Body of pancreas (tissue), 4 donors: Measurements from ENCODE around the gene PRR12. TPM values are rescaled to one million over a fixed set of nuclear protein-coding genes. Genes with fewer than 3 reads are reported as not detected.

Source experiments
- ATAC-seq: fragments of 150-250 bp; one replicate; pipeline ENCODE4 v1.9.1; 2016
- DNase-seq, 4 donors: peaks; one replicate each; pipeline ENCODE4 v3.0.0-alpha.2; 2019
- H3K27ac ChIP-seq, 4 donors: fragments of 200-600 bp; sonication (generic); 1 replicate in 3 of 4; 2 replicates in 1 of 4; pipeline versions ENCODE4 v1.5.1 to v1.6.1; 2016 to 2019; ENCODE audit warnings: mild to moderate bottlenecking in 1 of 4, mixed read lengths in 1 of 4, moderate library complexity in 1 of 4
- H3K27me3 ChIP-seq, 2 donors: fragments of 200-600 bp; sonication (generic); one replicate each; pipeline ENCODE4 v1.6.0; 2016; ENCODE audit warnings: mild to moderate bottlenecking in 1 of 2
- H3K36me3 ChIP-seq, 2 donors: fragments of 200-600 bp; sonication (generic); replicated peaks in 1 of 2; 2 replicates each; pipeline ENCODE4 v1.5.1; 2016; ENCODE audit warnings: low read depth in 2 of 2; ENCODE audit not compliant: insufficient read depth in 1 of 2
- H3K4me1 ChIP-seq: fragments of 200-600 bp; sonication (generic); one replicate; pipeline ENCODE4 v1.6.0; 2016
- H3K4me3 ChIP-seq, 2 donors: fragments of 200-600 bp; sonication (generic); 1 replicate in 1 of 2; 2 replicates in 1 of 2; pipeline ENCODE4 v1.5.1; 2016 to 2019
- H3K9me3 ChIP-seq, 3 donors: fragments of 200-600 bp; sonication (generic); 1 replicate in 2 of 3; 2 replicates in 1 of 3; pipeline ENCODE4 v1.5.1; 2016
- CTCF ChIP-seq, 7 experiments: fragments of 450-650 bp in 4 of 7; fragments of 200-600 bp in 3 of 7; sonication (generic) in 3 of 7; IDR thresholded peaks; one replicate each; pipeline ENCODE4 v1.5.1; 2016 to 2019; ENCODE audit warnings: antibody characterized with exemption in 7 of 7
- POLR2A ChIP-seq, 3 donors: fragments of 450-650 bp; IDR thresholded peaks; one replicate each; pipeline ENCODE4 v1.6.1; 2016; ENCODE audit warnings: antibody characterized with exemption in 3 of 3, mild to moderate bottlenecking in 2 of 3
- WGBS, 2 donors: methylation state at CpG; one replicate each; pipeline ENCODE4 v1.1.5; 2017; 5-methylcytosine and 5-hydroxymethylcytosine counted together
- intact Hi-C: fragments of 100-400 bp; cut with DNase I; formaldehyde crosslinking; loops from one replicate; pipeline ENCODE4 v1.15.1; 2023
- total RNA-seq, 2 donors: library from RNA; depleted of rRNA; stranded (reverse); fragments of >200 nt; gene quantifications; one replicate each; pipeline ENCODE4 v1.1.0, GENCODE V29; 2016

PRR12 gene
- total RNA-seq, 2 donors from 2014 or later = 8.0 to 23.4 TPM

- Histone ChIP-seq H3K4me1 (peaks cover 4% of the 10 kb centered on the region), H3K9me3 (no peaks in the 10 kb centered on the region), H3K36me3 (no peaks in the 10 kb centered on the region), H3K4me3 (no peak overlapping the region), H3K27ac (peak overlapping the region in 3 of 4 donors; percentile 4 to 40 (median 18)), H3K27me3 (no peaks in the 10 kb centered on the region)
- TF ChIP-seq POLR2A (IDR thresholded peaks at IDR 0.05) (no peak), CTCF (IDR thresholded peaks at IDR 0.05) (peak; percentile 63 to 95 (median 91))
- DNase-seq = peak; percentile 79 to 87 (median 83)
- WGBS, 2 donors = 4 to 8% methylated on average over 9 of the region's 9 CpGs
- intact Hi-C loops = no loop called here
- ATAC-seq = peak; percentile 93
These were observed 44.0 kb upstream of the PRR12 start for GRCh38 chr19:49546825-49547565.

GRCh38 chr19:49549045-49549444, 41.9 kb upstream of the PRR12 start:
- TF ChIP-seq CTCF (IDR thresholded peaks at IDR 0.05) = no peak
- Histone ChIP-seq H3K4me3 (no peak overlapping the region), H3K36me3 (no peaks in the 10 kb centered on the region), H3K27me3 (no peaks in the 10 kb centered on the region), H3K9me3 (no peaks in the 10 kb centered on the region), H3K27ac (no peak overlapping the region), H3K4me1 (peaks cover 19% of the 10 kb centered on the region)
- ATAC-seq = no peak
- no peak for DNase-seq
- intact Hi-C loops = no loop called here
- 70 to 73% methylated on average over 13 of the region's 13 CpGs for WGBS, 2 donors

- no peak overlapping the region for H3K27ac ChIP-seq
These were observed 39.5 kb upstream of the PRR12 start for GRCh38 chr19:49551531-49551930.

GRCh38 chr19:49552749-49553148, 38.2 kb upstream of the PRR12 start:
- 71 to 81% methylated on average over 11 of the region's 11 CpGs for WGBS, 2 donors
- no peak for ATAC-seq
- H3K4me3 ChIP-seq = no peak overlapping the region
- intact Hi-C loops = no loop called here
- TF ChIP-seq CTCF (IDR thresholded peaks at IDR 0.05) (no peak), POLR2A (IDR thresholded peaks at IDR 0.05) (no peak)
- no peaks in the 10 kb centered on the region for H3K9me3 ChIP-seq
- no peaks in the 10 kb centered on the region for H3K36me3 ChIP-seq
- peak in 2 of 4 donors; percentile 21 to 22 for DNase-seq
- peaks cover 45% of the 10 kb centered on the region for H3K4me1 ChIP-seq
- H3K27me3 ChIP-seq = no peaks in the 10 kb centered on the region
- H3K27ac ChIP-seq = peak overlapping the region; percentile 63 to 87 (median 79)

More at GRCh38 chr19:49551531-49551930, 39.5 kb upstream of the PRR12 start:
- no peaks in the 10 kb centered on the region for H3K27me3 ChIP-seq
- 93 to 96% methylated on average over 7 of the region's 7 CpGs for WGBS, 2 donors
- no peaks in the 10 kb centered on the region for H3K36me3 ChIP-seq
- no peaks in the 10 kb centered on the region for H3K9me3 ChIP-seq
- H3K4me3 ChIP-seq = no peak overlapping the region
- intact Hi-C loops = no loop called here
- DNase-seq (no peak), ATAC-seq (no peak)
- TF ChIP-seq CTCF (IDR thresholded peaks at IDR 0.05) (no peak), POLR2A (IDR thresholded peaks at IDR 0.05) (no peak)
- H3K4me1 ChIP-seq = peaks cover 39% of the 10 kb centered on the region
